NK-92 (cell line): ENCODE measurements around the gene GFRA1.
"Not testable (repeated sequence)": the region's sequence is repeated elsewhere in the genome, so short reads cannot be mapped to it uniquely, and the experiment has no call there.

ENCODE experiments used
- DNase-seq: peaks from one replicate; lab custom pipeline; 2025; ENCODE audit not compliant: unreplicated experiment; lab: John Stamatoyannopoulos, UW

Gene GFRA1

DNA sequence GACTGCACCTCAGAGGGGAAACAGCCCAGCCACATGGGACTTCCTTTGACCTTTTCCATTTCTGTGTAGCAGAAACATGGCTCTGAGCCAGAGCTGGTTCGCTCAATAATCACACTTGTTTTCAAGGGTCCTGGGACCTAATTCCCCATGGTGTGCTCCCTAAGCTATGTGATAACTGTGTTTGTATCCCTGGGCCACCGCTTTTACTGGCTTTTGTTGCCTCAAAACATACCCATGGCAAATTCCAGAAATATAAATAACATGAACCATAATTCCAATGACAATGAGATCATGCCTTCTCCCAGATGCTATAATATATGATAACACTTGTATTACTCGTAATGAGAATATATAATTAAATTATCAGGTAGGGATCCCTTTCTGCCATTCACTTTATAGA, 196.4 kb downstream of the GFRA1 start:
- no peak for DNase-seq

DNA sequence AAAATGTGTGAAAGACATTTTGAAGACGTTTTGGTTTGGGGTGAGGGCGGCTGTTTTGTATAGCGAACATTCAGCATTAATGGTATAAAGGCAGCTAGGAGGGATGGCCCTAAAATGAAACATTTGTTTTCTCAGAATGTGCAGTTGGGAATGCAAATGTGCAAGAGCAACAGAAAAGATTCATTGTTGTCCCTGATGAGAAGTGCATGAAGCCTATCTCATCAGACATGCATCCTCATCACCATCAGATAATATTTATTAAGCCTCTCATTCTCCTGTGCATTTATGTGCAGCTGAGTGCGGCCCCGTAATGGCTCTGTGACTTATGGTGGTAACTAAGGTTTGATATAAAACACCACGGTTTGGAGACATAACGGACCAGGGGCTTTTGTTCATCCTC, 199.5 kb downstream of the GFRA1 start:
- DNase-seq = no peak

DNA sequence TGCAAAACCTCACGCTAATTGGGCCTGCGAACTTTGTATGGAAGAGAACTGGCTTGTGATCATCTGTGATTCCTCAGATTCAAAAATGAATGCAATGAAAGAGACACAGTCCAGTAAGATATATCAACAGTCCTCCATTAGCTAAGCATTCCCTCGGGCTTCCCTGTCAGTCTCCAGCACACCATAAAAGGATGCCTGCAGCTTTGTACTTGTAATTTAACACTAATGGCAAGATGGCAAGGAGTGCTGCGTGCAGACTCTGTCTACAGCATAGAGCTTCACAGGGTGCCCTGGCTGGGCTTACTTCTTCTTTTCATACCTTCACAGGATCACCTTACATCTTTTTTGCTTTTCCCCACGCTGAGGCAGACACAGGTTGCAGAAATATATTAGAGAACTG, 200.0 kb downstream of the GFRA1 start:
- DNase-seq = no peak

DNA sequence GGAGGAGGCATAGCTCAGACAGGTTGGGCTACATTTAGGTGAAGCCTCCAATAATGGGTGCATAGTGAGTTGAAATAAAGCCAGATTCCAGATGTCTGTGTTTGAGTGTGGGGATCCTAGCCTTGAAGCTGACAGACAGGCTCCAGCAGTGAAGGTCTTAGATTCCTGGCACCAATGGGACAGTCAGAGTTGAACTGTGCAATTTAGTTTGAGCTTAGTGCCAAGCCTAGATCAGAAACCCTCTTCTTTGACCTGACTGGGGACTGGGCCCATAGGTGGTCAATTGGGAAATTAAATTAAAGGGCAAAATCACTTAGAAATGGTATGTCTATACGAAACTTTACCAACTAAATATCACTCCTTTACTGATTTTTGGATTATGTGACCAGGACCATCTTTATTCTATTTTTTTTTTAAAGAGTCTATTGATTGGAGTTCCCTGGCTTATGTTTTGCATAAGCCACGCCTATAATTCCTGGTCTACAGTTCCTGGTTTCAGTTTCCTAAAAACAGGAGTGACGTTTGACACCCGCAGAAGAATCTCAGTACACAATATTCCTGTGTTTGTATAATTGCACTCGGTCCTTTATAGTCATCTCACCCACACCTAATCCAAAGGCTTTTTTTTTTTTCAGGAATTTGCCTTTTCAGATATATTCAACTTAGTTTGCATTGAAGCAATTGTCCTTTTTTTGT, 201.4 kb downstream of the GFRA1 start:
- DNase-seq = no peak

DNA sequence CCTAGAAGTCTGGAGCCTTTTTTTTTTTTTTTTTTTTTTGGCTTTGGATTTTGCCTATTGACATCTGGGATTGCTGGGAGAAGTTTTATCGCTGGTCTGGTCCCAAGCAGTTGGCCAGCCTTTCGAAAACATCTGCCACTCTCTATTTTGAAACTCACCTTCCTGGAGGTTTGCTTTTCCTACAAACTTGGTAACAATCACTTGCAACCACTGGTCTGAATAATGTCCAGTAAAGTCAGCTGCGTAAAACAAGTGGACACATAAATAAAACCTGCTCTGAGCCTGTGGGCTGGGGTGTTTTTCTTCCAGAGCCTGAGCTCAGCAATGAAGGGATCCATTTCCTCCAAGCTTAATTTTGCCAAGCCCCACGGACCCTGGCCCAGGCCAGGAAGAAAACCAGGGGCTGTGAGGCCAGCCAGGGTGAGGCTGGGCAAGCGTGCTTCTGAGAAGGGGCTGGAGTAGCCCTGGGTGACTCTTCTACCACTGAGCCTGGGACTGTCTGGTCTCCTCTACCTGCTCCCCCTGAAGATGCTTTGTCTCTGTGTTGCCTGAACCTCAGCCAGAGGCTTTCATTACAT, 202.2 kb downstream of the GFRA1 start:
- no peak for DNase-seq

DNA sequence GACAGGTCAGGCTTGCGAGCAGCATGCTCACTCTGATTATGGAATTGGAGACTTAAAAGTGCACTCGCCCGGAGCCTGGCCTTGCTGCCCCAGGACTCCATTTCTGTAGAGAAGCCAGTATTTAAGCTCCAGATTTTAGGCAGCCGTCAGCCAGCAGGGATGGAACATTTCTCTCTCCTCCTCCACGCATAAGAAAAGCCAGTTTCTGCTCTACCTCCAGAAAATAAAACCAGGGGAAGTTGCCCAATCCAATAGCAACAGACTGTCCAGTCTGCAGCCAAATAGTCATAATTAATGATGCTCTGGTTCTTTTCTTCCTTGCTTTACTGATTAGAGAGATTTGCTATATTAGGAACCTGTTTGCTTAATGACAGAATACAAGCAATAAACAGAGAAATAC, 203.2 kb downstream of the GFRA1 start:
- no peak for DNase-seq

DNA sequence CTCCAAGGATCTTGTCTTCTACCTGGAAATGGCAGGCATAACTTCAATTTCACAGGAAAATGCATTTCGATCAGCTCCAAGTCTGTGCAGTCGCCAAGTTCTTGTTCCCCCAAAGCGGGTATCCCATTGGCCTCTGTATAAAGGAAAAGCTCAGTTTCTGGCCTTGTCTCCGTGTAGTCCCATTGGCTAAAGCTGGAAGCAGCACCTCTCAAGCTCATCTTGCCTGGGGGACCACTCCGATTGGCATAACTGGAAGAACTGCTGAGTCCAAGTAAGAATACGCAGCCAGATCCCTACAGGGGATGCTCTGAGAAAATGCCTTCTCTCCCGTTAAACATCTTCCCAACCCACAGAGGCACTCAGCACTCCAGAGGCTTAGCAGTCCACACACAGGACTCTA, 205.2 kb downstream of the GFRA1 start:
- no peak for DNase-seq

DNA sequence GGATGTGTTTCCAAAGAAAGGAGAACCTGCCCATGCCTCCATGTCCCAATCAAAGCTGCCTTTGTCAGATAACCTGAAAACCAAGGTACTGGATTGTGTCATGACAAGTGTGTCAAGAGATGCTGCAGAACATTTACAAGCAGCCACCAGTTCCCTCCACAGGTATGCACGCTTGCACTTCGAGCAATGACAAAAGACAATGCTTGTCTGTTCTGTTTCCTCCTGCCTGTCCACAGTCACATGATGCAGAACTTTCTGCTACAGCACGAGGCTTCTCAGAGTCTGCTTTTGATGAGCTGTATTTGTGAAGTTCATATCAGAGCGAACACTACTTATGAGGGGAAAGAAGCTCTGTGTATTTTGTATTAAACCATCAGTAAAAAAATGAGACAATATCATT, 209.9 kb downstream of the GFRA1 start:
- no peak for DNase-seq

DNA sequence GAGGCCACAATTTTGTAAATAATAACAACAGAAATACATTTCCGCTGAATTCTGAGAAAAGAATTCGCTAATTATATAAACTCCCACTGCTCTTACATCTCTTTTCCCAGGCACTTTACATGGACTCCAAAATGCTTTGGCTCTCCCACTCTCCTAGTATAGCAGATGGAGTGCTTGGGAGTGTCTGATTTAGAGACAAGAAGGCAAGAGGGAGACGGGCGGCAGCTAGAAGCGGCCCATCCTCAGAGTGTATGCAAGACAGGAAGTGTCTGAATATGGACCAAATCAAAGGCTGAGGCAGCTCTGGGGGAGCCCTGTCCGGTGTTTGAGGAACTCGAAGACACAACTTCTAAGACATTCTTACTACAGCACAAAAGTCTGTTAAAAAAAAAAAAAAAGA, 212.1 kb downstream of the GFRA1 start:
- no peak for DNase-seq

DNA sequence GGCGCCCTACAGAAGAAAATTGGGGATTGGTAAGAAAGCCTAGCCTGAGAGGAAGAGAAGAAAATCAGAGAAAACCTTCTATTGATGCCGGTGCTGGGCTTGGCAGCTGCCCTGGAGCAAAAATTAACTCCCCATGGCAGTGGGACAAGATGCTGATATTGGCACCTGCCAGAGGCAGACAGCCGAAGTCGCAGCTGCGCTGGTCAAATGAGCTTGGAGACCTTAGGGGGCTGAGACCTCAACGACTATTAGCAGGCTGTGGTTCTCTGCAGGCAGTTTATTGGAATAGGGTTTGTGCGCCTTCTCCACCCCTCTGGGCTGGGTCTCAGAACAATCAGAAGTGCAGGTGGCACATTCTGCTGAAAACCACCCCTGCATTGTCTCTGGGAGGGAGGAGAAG, 213.7 kb downstream of the GFRA1 start:
- no peak for DNase-seq

DNA sequence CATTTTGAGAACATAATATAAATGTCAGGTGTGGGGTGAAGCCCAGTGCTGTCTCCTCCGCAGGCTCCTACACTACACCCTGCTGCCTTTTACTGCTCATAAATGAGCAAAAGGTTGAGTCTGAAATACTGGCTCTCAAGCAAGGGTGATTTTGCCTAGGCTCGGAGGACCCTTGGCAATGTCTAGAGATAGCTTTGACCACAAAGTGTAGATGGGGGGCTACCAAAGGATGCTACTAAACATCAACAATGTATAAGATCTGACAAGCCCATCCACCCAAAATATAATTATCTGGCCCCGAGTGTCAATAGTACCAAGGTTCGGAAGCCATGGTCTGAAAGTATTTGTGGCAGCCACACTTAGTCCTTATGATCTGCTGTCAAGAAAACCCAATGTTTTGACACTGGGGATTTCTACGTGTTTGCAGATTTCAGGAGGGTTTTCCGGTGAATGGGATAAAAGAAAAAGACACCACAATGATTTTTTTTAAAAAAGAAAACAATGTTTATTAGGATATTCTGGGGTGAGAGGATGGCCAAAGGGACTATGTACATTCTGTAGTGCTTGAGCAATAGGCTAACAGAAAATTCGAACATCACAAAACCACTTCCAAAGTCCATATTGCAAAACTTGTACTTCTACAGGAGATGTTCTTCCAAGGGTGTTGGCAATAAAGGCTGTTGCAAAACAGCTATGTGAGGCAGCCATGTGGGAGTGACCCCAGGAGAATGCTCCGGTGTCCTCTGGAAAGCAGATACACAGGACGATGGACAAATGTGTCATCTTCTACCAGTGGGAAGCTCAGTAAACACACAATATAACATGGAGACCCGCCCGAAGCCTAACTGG, 216.3 kb downstream of the GFRA1 start:
- DNase-seq = no peak

DNA sequence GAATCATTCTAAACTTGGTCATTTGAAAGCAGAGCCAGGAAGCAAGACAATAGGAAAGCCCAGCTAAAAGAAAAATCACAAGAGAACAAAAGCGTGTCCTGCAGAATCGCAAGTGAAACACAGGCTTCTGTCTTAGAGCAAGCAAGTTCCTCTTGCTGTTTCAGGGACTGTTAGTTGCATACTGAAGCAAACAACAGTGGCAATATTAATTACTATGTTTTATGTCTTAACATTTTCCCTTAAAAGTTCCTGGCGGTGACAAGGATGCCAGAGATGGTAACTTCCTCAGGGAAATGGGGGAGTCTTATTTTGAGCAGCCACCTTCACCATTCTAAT, 217.1 kb downstream of the GFRA1 start:
- DNase-seq = no peak

DNA sequence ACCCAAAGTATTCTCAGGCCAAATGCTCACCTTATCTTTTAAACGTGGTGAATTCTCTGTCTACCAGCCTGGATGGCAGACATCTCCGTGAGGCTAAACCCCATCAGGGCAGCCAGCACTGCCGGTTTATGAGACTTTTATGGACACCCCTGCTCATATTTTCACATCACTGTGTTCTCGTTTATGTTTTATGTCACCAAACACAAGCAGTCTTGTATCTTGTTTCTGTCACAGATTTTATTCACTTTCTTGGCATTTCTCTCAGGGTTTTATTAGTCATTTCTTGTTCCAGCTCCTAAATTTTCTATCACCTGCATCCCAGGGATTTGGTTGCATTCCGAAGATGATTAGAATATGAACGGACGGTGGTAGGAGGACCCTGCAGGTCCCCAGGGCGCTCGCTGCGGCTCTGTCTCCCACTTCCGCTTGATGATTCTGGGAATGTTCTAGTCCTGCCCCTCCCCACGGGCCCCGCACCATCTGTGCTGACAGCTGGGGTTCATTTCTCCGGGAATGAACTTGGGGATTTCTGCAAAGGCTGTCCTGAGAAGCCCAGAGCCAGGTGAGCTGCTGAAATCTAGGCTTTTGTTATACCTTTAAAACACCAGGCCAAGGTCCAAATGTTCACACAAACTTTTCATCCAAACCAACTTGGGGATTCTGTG, 217.6 kb downstream of the GFRA1 start:
- DNase-seq = no peak

DNA sequence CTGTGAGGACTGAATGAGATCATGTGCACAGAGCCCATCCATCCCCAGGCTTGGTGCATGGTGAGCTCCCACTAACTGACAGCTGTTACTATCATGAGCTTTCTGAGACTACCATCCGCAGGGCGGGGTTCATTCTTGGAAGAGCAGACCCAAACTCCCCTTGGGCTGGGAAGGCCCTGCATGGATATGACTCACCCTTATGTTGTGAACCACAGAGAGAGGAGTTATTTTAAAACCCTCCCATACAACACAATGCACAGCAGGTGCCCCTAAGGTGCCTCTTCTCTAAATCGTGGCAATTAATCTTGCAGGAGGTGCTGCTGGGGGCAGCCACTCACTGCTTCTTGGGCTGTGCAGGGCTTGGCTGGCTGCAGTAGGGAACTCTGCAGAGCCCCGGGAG, 219.1 kb downstream of the GFRA1 start:
- no peak for DNase-seq

DNA sequence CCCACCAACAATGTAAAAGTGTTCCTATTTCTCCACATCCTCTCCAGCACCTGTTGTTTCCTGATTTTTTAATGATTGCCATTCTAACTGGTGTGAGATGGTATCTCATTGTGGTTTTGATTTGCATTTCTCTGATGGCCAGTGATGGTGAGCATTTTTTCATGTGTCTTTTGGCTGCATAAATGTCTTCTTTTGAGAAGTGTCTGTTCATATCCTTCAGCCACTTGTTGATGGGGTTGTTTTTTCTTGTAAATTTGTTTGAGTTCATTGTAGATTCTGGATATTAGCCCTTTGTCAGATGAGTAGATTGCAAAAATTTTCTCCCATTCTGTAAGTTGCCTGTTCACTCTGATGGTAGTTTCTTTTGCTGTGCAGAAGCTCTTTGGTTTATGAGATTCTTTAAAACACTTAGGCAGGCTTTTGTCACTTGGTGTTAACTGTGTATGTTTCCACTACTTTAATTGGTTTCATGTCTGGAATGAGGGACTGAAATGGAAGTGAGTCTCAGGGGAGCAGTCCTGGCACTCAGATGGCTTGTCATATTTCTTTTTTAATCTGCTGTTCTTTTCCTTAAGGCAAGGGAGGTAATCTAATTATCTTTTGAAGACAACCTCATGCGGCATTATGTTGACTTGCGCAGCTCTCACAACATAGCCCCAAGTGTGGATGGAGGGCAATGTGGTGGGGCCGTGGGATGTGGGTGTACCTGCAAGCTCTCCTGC, 219.8 kb downstream of the GFRA1 start:
- not testable (repeated sequence) for DNase-seq

DNA sequence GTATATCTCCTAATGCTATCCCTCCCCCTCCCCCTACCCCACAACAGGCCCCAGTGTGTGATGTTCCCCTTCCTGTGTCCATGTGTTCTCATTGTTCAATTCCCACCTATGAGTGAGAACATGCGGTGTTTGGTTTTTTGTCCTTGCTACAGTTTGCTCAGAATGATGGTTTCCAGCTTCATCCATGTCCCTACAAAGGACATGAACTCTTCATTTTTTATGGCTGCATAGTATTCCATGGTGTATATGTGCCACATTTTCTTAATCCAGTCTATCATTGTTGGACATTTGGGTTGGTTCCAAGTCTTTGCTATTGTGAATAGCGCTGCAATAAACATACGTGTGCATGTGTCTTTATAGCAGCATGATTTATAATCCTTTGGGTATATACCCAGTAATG, 220.5 kb downstream of the GFRA1 start:
- not testable (repeated sequence) for DNase-seq

DNA sequence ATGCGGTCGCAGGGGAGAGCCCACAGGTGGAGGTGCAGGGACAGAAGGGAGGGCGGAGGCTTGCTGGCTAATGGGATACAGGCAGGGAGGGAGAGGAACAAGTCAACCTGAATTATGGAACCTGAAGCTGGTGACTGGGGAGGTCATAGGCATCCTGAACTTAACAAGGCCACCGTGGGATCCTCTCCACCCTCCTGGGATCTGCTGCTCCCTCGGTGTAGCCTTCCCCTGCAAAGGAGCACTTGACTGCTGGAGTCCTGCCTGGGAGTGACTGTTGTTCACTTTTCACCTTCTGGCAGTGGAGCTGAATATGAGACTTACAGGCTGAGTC, 223.1 kb downstream of the GFRA1 start:
- DNase-seq = no peak

DNA sequence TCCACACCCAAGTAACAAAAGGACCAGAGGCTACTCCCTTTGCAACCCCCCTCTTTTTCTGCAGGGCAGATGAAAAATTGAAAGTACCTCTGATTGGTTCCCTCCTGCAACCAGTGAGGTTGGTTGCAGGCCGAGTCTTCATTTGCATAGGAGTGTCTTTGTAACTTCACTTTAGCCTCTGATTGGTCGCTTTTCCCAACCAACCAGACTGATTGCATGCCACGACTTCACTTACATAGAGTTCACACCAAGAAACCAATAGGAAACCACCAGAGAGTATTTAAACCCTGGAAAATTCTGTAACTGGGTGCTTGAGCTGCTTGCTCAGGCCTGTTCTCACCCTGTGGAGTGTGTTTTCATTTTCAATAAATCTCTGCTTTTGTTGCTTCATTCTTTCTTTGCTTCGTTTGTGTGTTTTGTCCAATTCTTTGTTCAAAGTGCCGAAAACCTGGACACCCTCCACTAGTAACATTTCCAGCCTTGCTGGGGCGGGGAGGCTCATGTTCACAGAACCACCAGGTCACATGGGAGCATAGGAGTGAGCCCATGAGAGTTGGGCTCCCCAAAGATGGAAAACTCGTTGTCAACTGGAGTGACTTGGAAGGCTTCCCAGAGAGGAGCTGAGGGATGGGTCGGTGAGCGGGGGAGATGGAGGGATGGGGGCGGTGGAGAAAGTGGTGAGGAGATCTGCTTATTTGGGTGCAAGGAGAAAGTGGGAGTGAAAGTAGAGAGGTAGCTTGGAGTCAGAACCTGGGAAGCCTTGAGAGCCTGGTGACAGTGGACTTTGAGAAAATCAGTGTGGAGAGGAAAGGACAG, 223.6 kb downstream of the GFRA1 start:
- no peak for DNase-seq

DNA sequence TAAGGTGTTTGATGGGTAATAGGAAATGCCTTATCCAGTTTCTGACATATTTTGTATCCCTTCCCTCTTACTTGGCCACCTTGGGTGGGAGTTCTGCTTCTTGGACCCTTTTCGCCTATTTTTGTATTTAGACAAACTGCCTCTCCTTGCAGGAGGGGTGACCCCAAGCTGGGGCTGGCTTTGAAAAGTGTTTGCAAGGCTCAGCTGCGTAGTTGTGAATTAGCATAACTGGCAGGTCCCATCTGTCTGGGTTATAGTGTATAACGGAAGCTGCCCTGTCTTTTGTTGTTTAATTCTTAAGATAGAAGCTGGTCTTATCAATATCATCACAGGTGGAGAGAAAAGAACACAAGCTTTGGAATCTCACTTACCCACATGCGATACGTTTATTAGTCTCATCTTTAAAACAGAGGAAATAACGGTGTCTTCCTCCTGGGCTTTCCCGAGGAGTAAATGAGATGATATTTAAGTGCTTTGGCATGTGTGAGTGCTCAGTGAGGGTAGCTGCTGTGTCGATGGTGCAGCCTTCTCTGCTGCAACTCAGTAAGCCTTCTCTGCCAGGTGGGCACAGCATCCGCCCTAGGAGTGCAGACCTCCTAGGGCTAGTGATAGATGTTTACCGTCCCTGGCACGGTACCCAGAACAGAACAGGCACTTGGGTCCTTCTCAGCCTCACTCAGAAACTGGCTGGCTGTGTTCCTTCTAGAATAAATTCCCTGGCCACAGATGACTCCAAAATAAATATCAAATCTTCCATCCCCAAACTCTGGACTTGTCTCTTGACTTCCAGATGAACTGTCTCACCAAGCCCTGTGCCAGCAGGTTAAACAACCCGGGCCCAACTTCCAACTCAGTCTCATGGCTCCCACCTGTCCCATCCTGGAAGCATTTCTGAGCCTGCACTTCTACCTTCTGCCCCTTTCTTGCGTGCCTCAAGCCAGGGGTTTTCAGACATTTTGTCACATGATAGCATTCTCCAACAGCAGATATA, 227.3 kb downstream of the GFRA1 start:
- no peak for DNase-seq
